Measurements from ENCODE around the gene KIF4B. TPM values are rescaled to one million over a fixed set of nuclear protein-coding genes. Genes with fewer than 3 reads are reported as not detected.

The KIF4B gene
- total RNA-seq, 1 experiment from 2014 or later = 0.07 TPM

GRCh38 chr5:155017610-155018009 is 4.1 kb downstream of the KIF4B start:
- Mint-ChIP-seq H3K4me1 (no peaks in the 10 kb centered on the region), H3K36me3 (ENCODE audit: insufficient read depth in 1 of 3, low read depth in 3 of 3) (peaks cover 0 to 15% (median 0%) of the 10 kb centered on the region in 3 experiments; a peak in 3 of 7 replicates), H3K27ac (no peak overlapping the region), H3K9me3 (peaks cover 11 to 18% of the 10 kb centered on the region in 2 experiments; a peak in 4 of 5 replicates), H3K4me3 (no peak overlapping the region), H3K27me3 (ENCODE audit: low read depth) (peaks cover 11% of the 10 kb centered on the region)
- Histone ChIP-seq H4K20me1 (ENCODE audit: control insufficient read depth, insufficient read depth, insufficient read length) (no peaks in the 10 kb centered on the region), H3K4me2 (ENCODE audit: insufficient read depth, insufficient read length, low read length) (no peak overlapping the region), H2BK20ac (ENCODE audit: low read depth, low read length, poor library complexity, severe bottlenecking) (no peak overlapping the region), H3K56ac (ENCODE audit: insufficient read length, low read depth, low read length) (no peak overlapping the region), H3K79me1 (ENCODE audit: insufficient read depth, low read depth, low read length, poor library complexity, severe bottlenecking) (no peaks in the 10 kb centered on the region), H3K23ac (ENCODE audit: insufficient read length, low read depth, low read length) (no peak overlapping the region), H3K27ac (ENCODE audit: insufficient read length, low read depth, low read length) (no peak overlapping the region), H4K91ac (ENCODE audit: insufficient read length, low read depth, low read length) (no peak overlapping the region), H4K8ac (replicated peaks; ENCODE audit: insufficient read length, low read depth, low read length) (no peak overlapping the region), H3K23me2 (ENCODE audit: insufficient read length, low read depth, low read length, poor library complexity, severe bottlenecking) (no peaks in the 10 kb centered on the region), H2BK15ac (ENCODE audit: low read depth, low read length) (no peak overlapping the region), H4K5ac (ENCODE audit: insufficient read length, low read depth, low read length) (no peak overlapping the region), H2BK5ac (ENCODE audit: insufficient read length, low read length) (no peak overlapping the region), H3K9ac (ENCODE audit: extremely low read depth, insufficient read length, low read length) (no peak overlapping the region), H2BK120ac (ENCODE audit: low read depth, low read length, poor library complexity, severe bottlenecking) (no peak overlapping the region), H3K79me2 (ENCODE audit: insufficient read depth, low read length) (no peaks in the 10 kb centered on the region), H2AK5ac (ENCODE audit: insufficient read length, low read length) (no peak overlapping the region), H3K4ac (ENCODE audit: low read depth, low read length) (no peak overlapping the region), H3T11ph (ENCODE audit: low read length) (no peak overlapping the region), H3K27me3 (ENCODE audit: insufficient read depth, low read length) (no peaks in the 10 kb centered on the region), H3K4me1 (ENCODE audit: insufficient read depth, low read length) (no peaks in the 10 kb centered on the region), H3K18ac (ENCODE audit: insufficient read length, low read depth, low read length) (no peak overlapping the region), H2AFZ (ENCODE audit: low read length) (no peak overlapping the region), H3K14ac (ENCODE audit: insufficient read depth, low read length) (no peak overlapping the region), H3K9me3 (ENCODE audit: control insufficient read depth, low read depth, low read length) (no peaks in the 10 kb centered on the region), H2BK12ac (ENCODE audit: insufficient read length, low read depth, low read length) (no peak overlapping the region)
- no peak for TF ChIP-seq CTCF (conservative IDR thresholded peaks at IDR 0.05)
- no CpG with 5 or more reads among the region's 2 CpGs for WGBS (ENCODE audit: extremely low coverage, insufficient read length, low lambda C conversion rate)
- no peak for DNase-seq

Data from H9 (cell line).